Smooth muscle cell (in vitro differentiated cells): ENCODE data around the gene YJU2. TPM values are rescaled to one million over a fixed set of nuclear protein-coding genes. Genes with fewer than 3 reads are reported as not detected.
A peak's percentile ranks its signal among the peaks of the same experiment; 100 is the strongest.

Experiments used
- DNase-seq: peaks from one replicate; lab custom pipeline; 2025; ENCODE audit not compliant: unreplicated experiment; lab: John Stamatoyannopoulos, UW
- H2AFZ ChIP-seq: fragments of 200-600 bp; sonication (generic); 2 replicates; pipeline ENCODE4 v1.6.0; 2016; ENCODE audit warnings: antibody characterized with exemption, low read depth, mild to moderate bottlenecking
- H3F3A ChIP-seq: fragments of 200-600 bp; sonication (generic); 2 replicates; pipeline ENCODE4 v1.6.0; 2017; ENCODE audit warnings: antibody characterized with exemption, low read depth
- H3K27ac ChIP-seq: fragments of 200-600 bp; sonication (generic); 2 replicates; pipeline ENCODE4 v1.5.1; 2016; ENCODE audit warnings: low read depth, mild to moderate bottlenecking
- H3K27me3 ChIP-seq: fragments of 200-600 bp; sonication (generic); 2 replicates; pipeline ENCODE4 v1.6.1; 2016; ENCODE audit warnings: low read depth, mild to moderate bottlenecking
- H3K36me3 ChIP-seq: fragments of 200-600 bp; sonication (generic); 2 replicates; pipeline ENCODE4 v1.5.1; 2016; ENCODE audit warnings: low read depth
- H3K4me1 ChIP-seq: fragments of 200-600 bp; sonication (generic); 2 replicates; pipeline ENCODE4 v1.5.1; 2016; ENCODE audit warnings: low read depth
- H3K4me2 ChIP-seq: fragments of 200-600 bp; sonication (generic); 2 replicates; pipeline ENCODE4 v1.6.0; 2016; ENCODE audit warnings: mild to moderate bottlenecking
- H3K4me3 ChIP-seq: fragments of 200-600 bp; sonication (generic); 2 replicates; pipeline ENCODE4 v1.5.1; 2016; ENCODE audit warnings: mild to moderate bottlenecking
- H3K79me2 ChIP-seq: fragments of 200-600 bp; sonication (generic); 2 replicates; pipeline ENCODE4 v1.6.0; 2016; ENCODE audit warnings: low read depth, mild to moderate bottlenecking
- H3K9ac ChIP-seq: fragments of 200-600 bp; sonication (generic); 2 replicates; pipeline ENCODE4 v1.6.0; 2016; ENCODE audit warnings: low read depth
- H3K9me3 ChIP-seq: fragments of 200-600 bp; sonication (generic); replicated peaks from 2 replicates; pipeline ENCODE4 v1.5.1; 2016; ENCODE audit warnings: low read depth
- H4K20me1 ChIP-seq: fragments of 200-600 bp; sonication (generic); 2 replicates; pipeline ENCODE4 v1.6.0; 2016; ENCODE audit warnings: low read depth
- CTCF ChIP-seq: fragments of 200-600 bp; sonication (generic); IDR thresholded peaks from 2 replicates; pipeline ENCODE4 v1.5.1; 2017; ENCODE audit warnings: borderline replicate concordance, mild to moderate bottlenecking, antibody characterized with exemption; ENCODE audit not compliant: insufficient read depth, poor library complexity, severe bottlenecking
- WGBS: methylation state at CpG from one replicate; pipeline ENCODE4 v1.1.7; 2016; ENCODE audit warnings: low lambda C conversion rate; 5-methylcytosine and 5-hydroxymethylcytosine counted together
- polyA plus RNA-seq: library from polyadenylated mRNA; unstranded; fragments of >200 nt; fragmentation: Nextera tagmentation; extraction: Ambion mirVana; gene quantifications from 2 replicates; pipeline ENCODE4 v1.2.1, GENCODE V29; 2016
- total RNA-seq: library from RNA; depleted of rRNA; stranded (reverse); fragments of >200 nt; gene quantifications from 2 replicates; pipeline ENCODE4 v1.2.3, GENCODE V29; 2014

YJU2 gene
- total and polyA plus RNA-seq, 2 experiments from 2014 or later, result 8.7 to 12.0 TPM

GRCh38 chr19:4304538-4305256 is 57.8 kb downstream of the YJU2 start, which contains the start of gene FSD1:
Gene FSD1 (plus strand): TSS chr19:4304598. CDS start chr19:4304747, 149 bp downstream.
- no peak for TF ChIP-seq CTCF
- Histone ChIP-seq H3K27me3 (no peaks in the 10 kb centered on the region), H3K79me2 (no peaks in the 10 kb centered on the region), H3K27ac (no peak within 1 kb of the TSS), H3F3A (no peaks in the 10 kb centered on the region), H4K20me1 (no peaks in the 10 kb centered on the region), H3K4me3 (peak within 1 kb of the TSS; percentile 48), H3K9me3 (no peaks in the 10 kb centered on the region), H3K9ac (no peak within 1 kb of the TSS), H3K4me2 (peak within 1 kb of the TSS; percentile 60), H2AFZ (peak within 1 kb of the TSS; percentile 27), H3K4me1 (no peaks in the 10 kb centered on the region), H3K36me3 (no peaks in the 10 kb centered on the region)
- peak; percentile 2 for DNase-seq
- under 1% methylated on average over 31 of the region's 63 CpGs for WGBS

GRCh38 chr19:4305257-4305612 is 58.4 kb downstream of the YJU2 start:
- Histone ChIP-seq H3K4me1 (no peaks in the 10 kb centered on the region), H3K4me3 (no peak overlapping the region), H3K27ac (no peak overlapping the region), H4K20me1 (no peaks in the 10 kb centered on the region), H3K9me3 (no peaks in the 10 kb centered on the region), H3K36me3 (no peaks in the 10 kb centered on the region), H3K79me2 (no peaks in the 10 kb centered on the region), H2AFZ (no peak overlapping the region), H3K4me2 (no peak overlapping the region), H3K27me3 (no peaks in the 10 kb centered on the region), H3K9ac (no peak overlapping the region), H3F3A (no peaks in the 10 kb centered on the region)
- TF ChIP-seq CTCF, result no peak
- WGBS, result 91% methylated on average over 6 of the region's 7 CpGs
- no peak for DNase-seq

GRCh38 chr19:4305659-4306058 is 58.8 kb downstream of the YJU2 start:
- Histone ChIP-seq H3K27me3 (no peaks in the 10 kb centered on the region), H3F3A (no peaks in the 10 kb centered on the region), H2AFZ (no peak overlapping the region), H3K4me3 (no peak overlapping the region), H3K9ac (no peak overlapping the region), H3K4me2 (no peak overlapping the region), H3K27ac (no peak overlapping the region), H3K4me1 (no peaks in the 10 kb centered on the region), H3K79me2 (no peaks in the 10 kb centered on the region), H3K36me3 (no peaks in the 10 kb centered on the region), H4K20me1 (no peaks in the 10 kb centered on the region), H3K9me3 (no peaks in the 10 kb centered on the region)
- WGBS, result 94% methylated on average over 16 of the region's 16 CpGs
- no peak for DNase-seq
- TF ChIP-seq CTCF, result no peak
